ENCODE results near the gene MID1.

DNA sequence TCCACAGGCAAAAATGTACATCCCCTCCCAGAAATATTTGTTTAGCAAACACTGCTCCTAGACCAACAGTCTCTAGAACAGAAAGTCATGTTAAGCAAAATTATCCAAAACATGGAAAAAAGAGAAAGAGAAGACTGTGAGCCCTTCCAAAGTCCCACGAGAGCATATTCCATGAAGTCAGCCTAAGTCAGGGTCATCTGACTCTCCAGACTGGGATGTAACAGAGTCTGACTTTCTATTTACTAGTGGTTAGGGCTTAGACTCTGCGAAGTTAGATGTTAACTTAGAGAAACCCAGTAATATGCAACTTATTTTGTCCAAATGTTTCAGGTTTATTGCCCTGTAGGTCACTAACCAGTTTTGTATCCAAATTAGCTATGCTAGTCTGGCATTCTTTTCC, 102.3 kb downstream of the MID1 start:
- TF ChIP-seq EZH2phosphoT487 (conservative IDR thresholded peaks at IDR 0.05; ENCODE audit: low read length): no peak
- TF ChIP-seq, protein P1, sequence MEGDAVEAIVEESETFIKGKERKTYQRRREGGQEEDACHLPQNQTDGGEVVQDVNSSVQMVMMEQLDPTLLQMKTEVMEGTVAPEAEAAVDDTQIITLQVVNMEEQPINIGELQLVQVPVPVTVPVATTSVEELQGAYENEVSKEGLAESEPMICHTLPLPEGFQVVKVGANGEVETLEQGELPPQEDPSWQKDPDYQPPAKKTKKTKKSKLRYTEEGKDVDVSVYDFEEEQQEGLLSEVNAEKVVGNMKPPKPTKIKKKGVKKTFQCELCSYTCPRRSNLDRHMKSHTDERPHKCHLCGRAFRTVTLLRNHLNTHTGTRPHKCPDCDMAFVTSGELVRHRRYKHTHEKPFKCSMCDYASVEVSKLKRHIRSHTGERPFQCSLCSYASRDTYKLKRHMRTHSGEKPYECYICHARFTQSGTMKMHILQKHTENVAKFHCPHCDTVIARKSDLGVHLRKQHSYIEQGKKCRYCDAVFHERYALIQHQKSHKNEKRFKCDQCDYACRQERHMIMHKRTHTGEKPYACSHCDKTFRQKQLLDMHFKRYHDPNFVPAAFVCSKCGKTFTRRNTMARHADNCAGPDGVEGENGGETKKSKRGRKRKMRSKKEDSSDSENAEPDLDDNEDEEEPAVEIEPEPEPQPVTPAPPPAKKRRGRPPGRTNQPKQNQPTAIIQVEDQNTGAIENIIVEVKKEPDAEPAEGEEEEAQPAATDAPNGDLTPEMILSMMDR (IDR thresholded peaks at IDR 0.05; ENCODE audit: insufficient read depth, low read length, poor library complexity, severe bottlenecking): no peak

Measured in SU-DHL-6 (cell line).